GM18519 (cell line): ENCODE results near the gene SGMS1.
A peak's percentile ranks its signal among the peaks of the same experiment; 100 is the strongest.

Experiments used
- ATAC-seq: cut with Tn5 transposase; IDR thresholded peaks from one replicate; pipeline ENCODE4 v1.9.1; 2021; ENCODE audit warnings: mild to moderate bottlenecking, moderate library complexity; ENCODE audit not compliant: unreplicated experiment, low FRiP score

Gene SGMS1

DNA sequence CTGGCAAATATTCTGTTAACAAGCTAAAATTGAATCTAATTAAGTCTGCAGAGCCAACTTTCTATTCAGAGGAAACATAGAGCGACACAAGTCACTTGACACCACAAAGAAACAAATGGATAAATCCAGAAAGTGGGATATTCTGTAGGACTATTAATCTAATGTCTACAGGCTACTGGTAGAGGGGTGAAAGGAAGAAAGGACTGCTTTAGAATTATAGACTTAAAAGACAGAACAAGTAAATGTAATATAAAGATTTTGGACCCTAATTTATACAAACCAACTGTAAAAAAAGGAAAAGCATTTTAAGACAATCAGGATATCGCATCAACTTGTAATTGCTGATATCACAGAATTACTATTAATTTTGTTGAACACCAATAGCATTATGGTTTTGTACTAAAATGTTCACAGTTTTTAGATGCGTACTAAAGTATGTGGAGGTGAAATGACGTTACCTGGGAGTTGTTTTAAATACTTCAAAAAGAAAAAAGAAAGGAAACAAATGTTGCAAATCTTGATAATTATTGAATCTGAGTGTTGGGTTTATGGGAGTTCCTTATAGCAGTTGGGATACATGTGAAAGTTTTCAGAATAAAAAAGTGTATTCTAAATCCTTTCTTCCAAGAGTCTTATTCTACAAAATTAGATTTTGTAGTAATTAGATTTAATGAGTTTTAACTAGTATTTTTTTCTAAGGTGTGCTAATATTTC is 298.9 kb downstream of the SGMS1 start:
- ATAC-seq, result no peak

DNA sequence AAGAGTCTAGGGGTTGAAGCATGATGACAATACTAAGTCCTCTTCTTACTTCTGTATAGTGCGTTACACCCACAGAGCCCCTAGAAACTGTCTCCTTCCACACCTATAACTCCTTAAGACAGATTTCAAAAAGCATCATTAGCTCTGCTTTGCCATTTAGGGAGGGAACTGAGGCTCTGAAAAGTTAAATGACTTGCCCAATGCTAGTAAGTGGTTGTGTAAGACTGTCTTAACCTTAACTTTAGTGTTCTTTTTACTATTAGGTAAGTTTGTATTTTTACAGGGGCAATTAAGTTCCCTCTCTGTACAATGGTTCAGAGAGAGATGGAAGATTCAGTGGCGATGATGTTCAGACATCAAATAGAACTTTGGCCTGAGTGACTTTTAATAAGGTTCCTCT is 299.7 kb downstream of the SGMS1 start:
- ATAC-seq, result no peak

DNA sequence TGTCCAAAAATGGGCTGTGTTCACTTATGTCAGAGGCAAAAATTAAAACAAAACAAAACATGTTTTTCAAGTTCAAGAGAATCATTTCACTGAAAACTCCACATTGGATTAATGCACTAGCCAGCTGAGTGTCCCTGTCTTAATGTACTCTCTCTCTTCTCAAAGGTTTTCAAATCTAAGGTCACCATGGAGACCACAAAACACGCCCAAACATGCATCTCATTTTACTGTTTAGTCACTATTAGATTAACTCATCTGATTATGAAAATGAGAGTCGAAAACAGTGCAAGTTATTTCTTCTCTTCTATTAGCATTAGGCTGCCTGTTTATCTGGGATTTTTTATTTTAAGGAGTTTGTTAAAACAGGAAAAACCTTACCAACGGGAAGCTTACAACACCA is 301.7 kb downstream of the SGMS1 start:
- ATAC-seq, result no peak

DNA sequence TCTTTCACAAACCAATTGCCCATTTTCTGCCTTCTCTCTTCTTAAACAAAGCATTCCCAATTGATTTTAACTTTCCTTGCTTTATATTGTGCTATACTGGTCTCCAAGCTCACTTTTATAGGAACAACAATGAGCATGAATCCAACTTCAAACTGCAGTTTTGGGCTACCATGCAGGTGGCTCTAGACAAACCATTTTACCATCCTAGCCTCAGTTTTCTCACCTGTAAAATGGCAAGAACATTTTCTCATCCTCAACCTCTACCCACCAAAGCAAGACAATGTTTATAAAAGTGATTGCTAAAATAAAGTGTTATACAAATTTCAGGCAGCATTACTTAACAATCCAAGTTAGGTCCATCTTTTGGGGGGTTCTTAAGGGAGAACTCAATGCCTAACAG is 305.6 kb downstream of the SGMS1 start:
- ATAC-seq, result no peak

DNA sequence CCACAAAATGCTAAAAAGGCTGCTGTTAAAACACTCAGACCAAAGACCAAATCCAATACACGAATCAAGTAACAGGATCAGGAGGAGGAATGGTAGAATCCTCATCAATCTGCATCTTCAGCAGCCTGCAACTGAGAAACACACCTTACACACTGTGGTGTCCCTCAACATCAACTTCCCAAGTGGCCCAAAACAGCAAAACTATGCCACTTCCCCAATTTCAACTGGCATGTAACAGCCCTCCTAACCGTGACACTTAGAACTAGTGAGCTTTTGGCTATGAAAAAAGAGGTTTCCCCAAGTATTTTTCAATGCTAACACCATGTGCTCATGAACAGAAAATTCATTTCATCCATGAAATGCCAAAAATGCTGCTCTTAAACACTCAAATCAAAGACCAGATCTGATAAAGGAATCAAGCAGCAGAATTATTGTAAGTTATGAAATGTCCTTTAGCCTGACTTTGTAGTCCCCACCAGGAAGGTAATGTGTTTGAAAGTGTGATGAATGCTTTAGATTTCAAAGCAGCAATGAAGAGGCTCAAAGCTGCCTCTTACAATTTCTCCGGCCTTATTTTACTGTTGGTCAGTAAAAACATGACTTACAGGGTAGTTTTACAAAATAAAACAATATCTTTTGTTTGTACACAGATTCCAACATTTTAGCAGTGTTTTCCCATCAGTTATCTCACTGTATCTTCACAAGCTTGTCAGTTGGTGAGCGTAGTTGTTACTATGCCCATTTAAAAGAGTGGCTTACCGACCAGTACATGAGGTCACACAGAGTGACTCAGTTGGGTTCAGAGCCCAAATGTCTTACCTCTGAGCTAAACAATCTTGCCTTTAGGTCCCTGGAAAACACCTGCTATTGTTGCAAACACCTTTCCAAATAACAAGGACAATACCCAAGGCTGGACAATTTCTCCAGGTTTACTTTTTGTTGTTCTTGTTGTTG is 306.8 kb downstream of the SGMS1 start:
- no peak for ATAC-seq

DNA sequence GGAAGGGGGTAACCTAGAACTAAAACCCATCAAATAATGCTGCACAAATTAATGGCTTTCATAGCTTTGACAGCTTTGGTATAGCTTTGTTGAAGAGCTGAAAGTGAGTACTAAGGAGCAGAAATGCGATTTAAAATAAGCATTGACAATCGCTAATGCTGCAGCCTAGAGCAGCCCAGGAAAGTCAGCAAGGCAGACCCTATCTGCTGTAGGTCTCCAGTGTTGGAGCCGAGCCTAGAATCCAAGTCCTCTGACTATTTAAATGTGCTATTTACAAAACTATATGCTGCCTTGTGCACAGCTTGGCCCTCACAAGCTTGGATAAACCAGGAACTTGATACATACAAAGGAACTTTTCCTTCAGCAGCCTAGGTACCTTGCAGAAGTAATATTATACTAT is 307.6 kb downstream of the SGMS1 start:
- ATAC-seq, result no peak

DNA sequence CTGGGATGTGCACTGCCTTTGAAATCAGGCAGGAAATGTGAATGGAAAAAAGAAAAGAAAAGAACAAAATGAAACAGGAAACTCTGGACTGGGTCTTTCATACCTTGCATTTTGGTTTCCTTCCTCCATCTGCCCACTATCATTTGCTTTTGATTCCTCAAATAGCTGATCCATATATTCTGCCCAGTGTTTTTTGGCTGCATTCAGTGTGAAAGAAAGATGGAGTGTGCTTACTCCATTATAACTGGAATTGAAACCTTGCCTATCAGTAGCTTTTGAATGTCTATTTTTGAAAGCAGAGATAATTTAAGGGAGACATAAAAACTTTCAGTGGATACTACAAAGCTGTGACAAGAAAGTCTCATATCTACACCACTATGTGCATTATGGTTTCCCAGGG is 308.3 kb downstream of the SGMS1 start:
- no peak for ATAC-seq

DNA sequence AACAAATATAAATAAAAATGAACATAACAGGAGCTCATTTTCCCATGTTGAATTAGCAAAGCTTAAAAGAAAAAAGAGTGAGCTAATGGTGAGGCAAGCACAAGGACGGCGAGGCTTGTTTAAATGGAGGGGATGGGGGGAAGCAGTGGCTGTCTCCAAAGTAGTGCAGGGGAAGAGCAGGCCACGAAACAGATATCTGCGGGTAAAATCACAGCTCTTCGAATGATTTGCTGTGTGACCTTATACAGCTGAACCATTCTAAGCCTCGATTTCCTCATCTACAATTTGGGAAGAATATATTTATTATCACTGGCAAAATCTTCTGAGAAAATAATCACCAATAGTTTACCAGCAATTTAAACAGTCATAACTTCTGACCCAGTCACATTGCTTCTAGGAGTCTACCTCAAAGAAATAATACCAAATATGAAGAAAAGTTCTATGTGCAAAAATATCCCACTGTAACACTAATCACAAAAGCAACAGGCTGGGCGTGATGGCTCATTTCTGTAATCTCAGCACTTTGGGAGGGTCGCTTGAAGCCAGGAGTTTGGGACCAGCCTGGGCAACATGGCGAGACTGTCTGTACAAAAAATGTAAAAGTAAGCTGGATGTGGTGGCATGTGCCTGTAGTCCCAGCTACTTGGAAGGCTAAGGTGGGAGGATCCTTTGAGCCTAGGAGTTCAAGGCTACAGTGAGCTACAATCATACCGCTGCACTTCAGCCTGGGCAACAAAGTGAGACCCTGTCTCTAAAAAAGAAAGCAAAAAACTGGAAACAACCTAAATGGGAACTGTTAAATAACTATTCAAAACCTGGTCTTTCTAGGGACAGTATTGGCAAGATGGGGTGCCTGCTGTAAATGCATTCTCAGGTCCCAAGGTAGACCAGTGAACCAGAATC is 309.3 kb downstream of the SGMS1 start:
- ATAC-seq, result no peak

DNA sequence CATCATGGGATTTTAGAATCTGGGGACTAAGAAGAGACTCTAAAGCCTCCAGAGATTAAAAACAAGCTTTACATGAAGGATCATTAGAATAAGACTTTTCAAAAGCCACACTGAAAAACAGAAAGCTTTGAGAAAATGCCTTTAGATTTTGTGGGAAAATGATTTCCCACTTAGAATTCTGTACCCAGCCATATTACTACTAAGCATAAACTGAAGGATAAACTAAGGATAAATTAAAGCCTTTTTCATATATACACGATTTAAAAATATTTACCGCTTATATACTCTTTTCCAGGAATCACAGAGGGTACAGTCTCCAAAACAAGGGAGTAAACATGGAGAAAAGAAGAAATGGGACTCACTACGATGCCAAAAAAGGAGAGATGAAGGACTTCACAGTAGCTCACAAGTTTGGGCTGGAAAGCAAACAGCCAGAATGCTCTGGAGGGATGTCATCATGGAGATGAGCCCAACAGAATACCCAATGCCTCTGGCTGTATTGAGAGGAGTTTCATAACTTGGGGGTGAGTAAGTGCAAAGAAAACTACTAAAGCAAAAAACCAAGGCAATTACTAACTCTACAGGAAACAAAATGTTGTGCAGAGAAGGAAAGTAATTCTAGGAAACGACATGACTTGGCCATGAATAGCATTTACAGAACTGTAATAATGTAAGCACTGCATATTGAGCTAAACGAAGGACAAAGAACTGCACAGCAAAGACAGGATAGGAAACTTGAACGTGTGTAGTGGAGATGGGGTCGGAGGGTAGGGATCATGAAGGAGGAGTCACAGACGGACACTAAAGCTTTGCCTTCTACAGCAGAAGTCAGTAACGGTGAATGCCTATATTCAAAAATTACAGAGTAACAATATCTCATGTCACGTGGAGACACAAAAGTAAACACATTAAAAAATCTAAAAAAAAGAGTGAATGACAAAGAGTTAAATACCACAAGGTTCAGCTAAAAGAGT is 311.0 kb downstream of the SGMS1 start:
- ATAC-seq, result no peak

DNA sequence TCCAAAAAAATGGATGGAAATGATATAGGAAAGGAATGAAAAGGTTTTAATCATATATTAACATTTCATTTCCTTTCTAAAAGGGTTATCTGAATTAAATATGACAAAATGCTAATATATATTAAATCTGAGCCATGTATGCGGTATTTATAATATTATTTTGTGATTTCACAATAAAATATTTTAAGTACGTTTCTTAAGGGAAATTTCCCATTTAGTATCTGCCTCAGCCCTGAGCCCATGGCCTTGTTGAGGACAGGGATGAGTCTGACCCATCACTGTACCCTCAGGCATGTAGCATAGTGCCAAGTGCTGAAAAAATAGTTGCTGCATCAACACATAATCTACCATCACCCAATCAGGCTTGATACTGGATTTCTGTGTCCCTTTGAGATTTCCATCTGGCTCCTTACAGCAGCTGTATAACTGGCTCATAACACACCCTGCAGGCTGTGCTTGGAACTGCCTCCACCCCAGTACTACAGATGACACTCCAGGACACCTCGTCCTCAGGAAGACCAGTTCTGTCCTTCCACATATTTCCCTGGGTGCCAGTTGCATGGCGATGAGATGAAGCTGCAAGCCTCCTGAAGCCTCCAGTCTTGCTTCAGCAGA is 313.1 kb downstream of the SGMS1 start:
- ATAC-seq, result peak; percentile 77

DNA sequence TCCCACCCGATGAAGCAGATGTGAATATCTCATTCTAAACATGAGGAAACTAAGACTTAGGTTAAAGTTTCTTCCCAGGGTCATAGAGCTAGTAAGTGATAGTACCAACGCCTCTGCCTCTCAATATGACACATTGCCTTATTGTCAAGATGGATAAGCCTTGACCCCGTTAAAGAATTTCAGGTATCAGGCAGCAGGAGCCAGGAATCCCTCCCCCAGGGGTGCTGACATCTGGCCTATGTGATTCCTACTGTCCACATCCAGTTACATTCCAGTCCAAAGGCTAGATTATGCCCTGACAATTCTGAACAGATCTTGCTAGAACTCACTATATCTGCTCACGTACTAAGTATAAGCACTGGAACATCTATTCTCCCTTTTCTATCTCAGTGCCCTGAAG is 314.4 kb downstream of the SGMS1 start:
- ATAC-seq, result no peak

DNA sequence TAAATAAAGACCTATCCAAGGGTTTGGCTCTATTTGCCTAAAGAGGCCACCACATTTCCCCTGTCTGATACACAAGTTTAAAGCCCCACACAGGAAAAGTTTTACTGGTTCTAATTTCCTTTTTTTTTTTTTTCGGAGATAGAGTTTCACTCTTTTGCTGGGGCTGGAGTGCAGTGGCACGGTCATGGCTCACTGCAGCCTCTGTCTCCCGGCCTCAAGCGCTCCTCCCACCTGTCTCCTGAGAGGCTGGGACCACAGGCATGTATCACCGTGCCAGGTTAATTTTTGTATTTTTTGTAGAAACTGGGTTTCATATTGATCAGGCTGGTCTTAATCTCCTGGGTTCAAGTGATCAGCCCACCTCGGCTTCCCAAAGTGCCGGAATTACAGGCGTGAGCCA is 319.1 kb downstream of the SGMS1 start:
- no peak for ATAC-seq

DNA sequence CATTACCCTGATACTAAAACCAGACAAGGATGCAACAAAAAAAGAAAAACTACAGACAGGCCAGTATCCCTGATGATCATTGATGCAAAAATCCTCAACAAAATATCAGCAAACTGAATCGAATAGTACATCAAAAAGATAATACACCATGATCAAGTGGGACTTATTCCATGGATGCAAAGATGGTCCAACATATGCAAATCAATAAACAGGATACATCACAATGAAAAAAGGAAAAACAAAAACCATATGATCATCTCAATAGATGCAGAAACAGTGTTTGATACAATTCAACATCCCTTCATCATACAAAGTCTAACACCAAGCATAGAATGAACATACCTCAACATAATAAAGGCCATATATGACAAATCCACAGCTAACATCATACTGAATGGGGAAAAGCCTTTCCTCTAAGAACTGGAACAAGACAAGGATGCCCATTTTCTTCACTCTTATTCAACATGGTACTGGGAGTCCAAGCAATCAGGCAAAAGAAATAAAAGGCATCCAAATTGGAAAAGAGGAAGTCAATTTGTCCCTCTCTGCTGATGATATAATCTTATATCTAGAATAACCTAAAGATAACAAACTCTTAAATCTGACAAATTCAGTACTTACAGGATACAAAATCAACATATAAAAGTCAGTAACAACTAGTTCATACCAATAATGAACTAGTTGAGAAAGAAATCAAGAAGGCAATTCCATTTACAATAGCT is 323.6 kb downstream of the SGMS1 start:
- ATAC-seq, result no peak

DNA sequence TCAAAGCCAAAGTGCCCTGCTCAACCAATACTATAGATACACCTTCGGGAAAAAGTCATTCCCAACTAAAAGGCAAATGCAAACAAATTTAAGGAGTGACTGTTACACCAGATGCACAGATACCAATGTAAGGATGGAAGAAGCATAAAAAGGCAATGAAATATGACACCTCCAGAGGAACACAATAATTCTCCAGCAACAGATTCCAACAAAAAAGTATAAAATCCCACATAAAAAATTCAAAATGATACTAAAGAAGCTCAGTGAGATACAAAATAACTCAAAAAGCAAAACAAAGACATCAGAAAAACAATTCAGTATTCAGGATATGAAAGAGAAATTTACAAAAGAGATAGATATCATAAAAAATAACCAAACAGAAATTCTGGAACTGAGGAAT is 328.4 kb downstream of the SGMS1 start:
- ATAC-seq, result no peak

DNA sequence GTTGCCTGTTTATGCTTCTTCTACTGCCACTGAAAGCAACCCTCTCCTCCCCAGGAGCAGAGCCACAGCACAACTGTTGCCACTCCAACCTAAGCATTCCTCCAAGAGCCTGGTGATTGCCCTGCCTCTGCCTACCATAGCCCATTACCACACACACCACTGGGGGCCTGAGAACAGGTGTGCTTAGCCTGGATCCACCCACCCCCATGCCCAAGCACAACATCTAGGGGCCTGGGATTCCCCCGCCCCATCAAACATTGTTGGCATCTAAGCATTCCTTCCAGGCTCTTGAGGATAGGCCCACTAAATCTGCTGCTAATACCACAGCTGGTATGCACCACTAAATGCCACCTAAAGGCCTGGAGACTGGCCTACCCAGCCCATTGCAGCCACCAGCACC is 329.2 kb downstream of the SGMS1 start:
- no peak for ATAC-seq

DNA sequence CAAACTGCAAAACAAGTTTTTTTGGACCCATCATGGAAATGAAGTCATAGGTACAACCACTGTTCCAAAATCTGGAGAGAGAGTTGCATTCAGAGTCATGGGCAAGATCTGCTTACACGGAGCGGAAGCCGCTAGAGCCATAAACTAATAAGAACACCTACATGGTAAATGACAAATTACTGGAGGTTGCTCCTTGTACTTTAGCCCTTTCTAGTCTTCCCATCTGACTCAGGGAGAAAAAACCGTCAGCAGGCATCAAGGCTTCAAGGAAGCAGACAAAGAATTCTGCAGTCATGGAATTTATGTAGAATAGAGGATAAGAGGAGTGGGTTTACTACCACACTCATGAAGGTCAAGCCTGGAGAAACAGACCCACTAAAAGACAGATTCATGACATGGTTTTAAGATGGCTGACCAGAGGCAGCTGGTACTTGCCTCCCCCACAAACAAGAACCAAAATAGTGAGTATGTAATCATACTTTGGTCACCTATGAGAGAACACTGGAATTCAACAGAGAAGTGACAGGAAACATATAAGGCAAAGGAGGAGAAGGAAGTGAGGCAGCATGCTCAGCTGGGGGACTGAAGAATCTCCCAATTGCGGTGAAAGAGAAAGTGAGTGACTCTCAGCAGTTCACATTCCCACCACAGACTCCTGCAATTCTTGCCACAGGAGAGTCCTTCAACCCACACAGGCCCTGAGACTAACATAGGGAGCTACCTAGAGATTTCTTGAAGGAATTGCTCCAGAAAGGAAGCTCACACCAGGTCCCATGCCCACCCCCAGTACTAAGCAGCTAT is 330.0 kb downstream of the SGMS1 start:
- no peak for ATAC-seq

DNA sequence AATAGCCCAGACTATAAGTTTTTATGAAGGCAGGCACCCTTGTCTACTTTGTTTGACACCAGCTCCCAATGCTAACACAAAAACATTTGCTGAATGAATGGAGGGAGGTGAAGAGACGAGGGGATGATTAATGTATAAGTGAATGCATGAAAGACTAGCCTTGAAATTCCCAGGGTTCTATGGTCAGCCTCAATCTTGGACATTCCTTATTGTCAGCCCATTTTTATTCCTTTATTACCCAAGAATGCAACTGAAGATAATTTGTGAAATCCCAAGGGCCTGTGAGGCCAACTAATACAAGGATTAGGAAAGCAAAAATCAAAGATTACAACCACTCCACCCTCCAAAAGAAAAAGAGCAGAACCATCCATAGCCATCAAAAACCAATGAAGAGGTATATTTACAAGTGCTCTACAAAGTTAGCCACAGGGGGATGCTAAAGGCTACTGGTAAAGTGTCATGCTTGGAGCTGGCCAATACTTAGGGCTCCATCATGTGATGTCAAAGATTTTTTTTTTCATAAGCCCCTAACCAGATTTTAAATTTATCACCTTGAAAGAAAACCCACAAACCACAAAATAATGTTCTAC is 332.4 kb downstream of the SGMS1 start:
- no peak for ATAC-seq
